ENCODE results near the gene RRP9. TPM values are rescaled to one million over a fixed set of nuclear protein-coding genes. Genes with fewer than 3 reads are reported as not detected.

RRP9 gene
- total and polyA plus RNA-seq, 4 donors: 6.5 to 11.0 (median 7.8) TPM

DNA sequence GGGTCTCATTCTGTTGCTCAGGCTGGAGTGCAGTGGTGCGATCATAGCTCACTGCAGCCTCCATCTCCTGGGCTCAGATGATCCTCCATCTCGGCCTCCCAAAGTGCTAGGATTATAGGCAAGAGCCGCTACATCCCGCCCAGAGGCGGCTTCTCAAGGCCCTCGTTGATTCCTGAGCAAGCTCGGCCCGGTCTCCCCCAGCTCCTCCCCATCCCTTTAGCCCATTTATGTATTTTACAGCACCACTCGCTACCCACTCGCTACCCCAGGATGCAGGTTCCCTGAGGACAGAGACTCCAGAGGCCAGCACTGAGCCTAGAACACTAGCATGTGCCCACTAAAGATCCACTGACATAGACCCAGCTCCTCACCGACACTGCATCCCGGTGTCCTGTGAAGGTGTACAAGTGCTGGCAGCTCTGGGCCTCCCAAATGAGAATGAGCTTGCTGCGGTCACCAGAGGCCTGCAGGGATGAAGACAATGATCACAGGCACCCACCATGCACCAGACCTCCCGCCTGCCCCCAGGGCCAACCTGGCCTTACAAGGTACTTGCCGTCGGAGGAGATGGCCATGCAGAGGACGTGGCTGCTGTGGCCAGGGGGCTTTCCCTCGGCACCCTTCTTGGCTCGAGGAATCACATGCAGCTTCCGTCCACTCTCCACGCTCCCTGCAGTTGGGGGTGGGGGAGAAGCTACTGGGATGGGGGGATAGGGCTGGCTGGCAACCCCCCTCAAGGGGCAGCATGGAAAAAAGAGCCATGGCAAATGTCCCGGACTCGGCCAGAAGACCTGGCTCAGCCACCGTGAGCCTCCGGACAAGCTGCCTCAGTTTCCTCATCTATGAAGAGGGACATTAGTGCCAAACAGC, 5.6 kb downstream of the RRP9 start (continued):
- TF ChIP-seq MAX (IDR thresholded peaks at IDR 0.05) (no peak), NR2F2 (IDR thresholded peaks at IDR 0.05) (no peak), FOXA1 (IDR thresholded peaks at IDR 0.05) (no peak), CTCF (IDR thresholded peaks at IDR 0.05; ENCODE audit: low read depth, low read length, missing input control) (no peak), SP1 (IDR thresholded peaks at IDR 0.05) (no peak), YY1 (IDR thresholded peaks at IDR 0.05) (no peak), HNF4G (IDR thresholded peaks at IDR 0.05) (no peak), FOXA2 (IDR thresholded peaks at IDR 0.05) (no peak)
- TF ChIP-seq, protein P1, sequence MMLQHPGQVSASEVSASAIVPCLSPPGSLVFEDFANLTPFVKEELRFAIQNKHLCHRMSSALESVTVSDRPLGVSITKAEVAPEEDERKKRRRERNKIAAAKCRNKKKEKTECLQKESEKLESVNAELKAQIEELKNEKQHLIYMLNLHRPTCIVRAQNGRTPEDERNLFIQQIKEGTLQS (IDR thresholded peaks at IDR 0.05): no peak

GRCh38 chr3:51934991-51935885, 6.5 kb downstream of the RRP9 start:
- H3K36me3 ChIP-seq (ENCODE audit: control insufficient read depth in 4 of 4, insufficient read depth in 3 of 4, low read depth in 1 of 4, low read length in 3 of 4): peaks cover 18 to 56% (median 36%) of the 10 kb centered on the region in 4 donors
- TF ChIP-seq FOXA2 (IDR thresholded peaks at IDR 0.05) (no peak), FOXA1 (IDR thresholded peaks at IDR 0.05) (no peak), MAX (IDR thresholded peaks at IDR 0.05) (no peak), RXRA (IDR thresholded peaks at IDR 0.05) (no peak), NR2F2 (IDR thresholded peaks at IDR 0.05) (no peak), JUND (IDR thresholded peaks at IDR 0.05) (no peak), HNF4G (IDR thresholded peaks at IDR 0.05) (no peak), ZBTB33 (IDR thresholded peaks at IDR 0.05) (no peak), CTCF (IDR thresholded peaks at IDR 0.05; ENCODE audit: low read depth, low read length, missing input control) (no peak), EGR1 (IDR thresholded peaks at IDR 0.05; ENCODE audit: low read depth in 2 of 2) (no peak), RAD21 (IDR thresholded peaks at IDR 0.05) (no peak), TAF1 (conservative IDR thresholded peaks at IDR 0.05) (no peak), REST (IDR thresholded peaks at IDR 0.05) (no peak), GABPA (IDR thresholded peaks at IDR 0.05 in 1 of 2, conservative IDR thresholded peaks at IDR 0.05 in 1 of 2) (no peak), HNF4A (conservative IDR thresholded peaks at IDR 0.05) (no peak)
- TF ChIP-seq, protein P1 (IDR thresholded peaks at IDR 0.05): no peak
- no peaks in the 10 kb centered on the region for H3K27me3 ChIP-seq (ENCODE audit: control insufficient read depth in 4 of 4, insufficient read depth in 4 of 4, low read length in 3 of 4)
- H3K4me1 ChIP-seq (ENCODE audit: control insufficient read depth in 4 of 4, insufficient read depth in 4 of 4, low read length in 3 of 4): peaks cover 0 to 2% (median 1%) of the 10 kb centered on the region in 4 donors
- no peak overlapping the region for H3K4me3 ChIP-seq (ENCODE audit: low read depth in 1 of 3, low read length in 3 of 3)
- no peak for DNase-seq (ENCODE audit: low spot score)
- no peaks in the 10 kb centered on the region for H3K9me3 ChIP-seq (ENCODE audit: control insufficient read depth in 4 of 4, low read length in 3 of 4)
- peak overlapping the region in 1 of 2 donors; percentile 20 for H3K9ac ChIP-seq (ENCODE audit: low read depth in 1 of 2, low read length in 2 of 2)
- no peak overlapping the region for H3K27ac ChIP-seq (ENCODE audit: low read depth in 1 of 2, low read length in 2 of 2)
- 96% methylated on average over 28 of the region's 28 CpGs for whole genome bisulfite sequencing
